GM19238 (cell line): ENCODE data around the gene ATP2A3.

ENCODE experiments used
- DNase-seq: peaks from one replicate; pipeline ENCODE4 v3.0.0; 2011; ENCODE audit warnings: low spot score; ENCODE audit not compliant: insufficient read length

ATP2A3 gene

DNA sequence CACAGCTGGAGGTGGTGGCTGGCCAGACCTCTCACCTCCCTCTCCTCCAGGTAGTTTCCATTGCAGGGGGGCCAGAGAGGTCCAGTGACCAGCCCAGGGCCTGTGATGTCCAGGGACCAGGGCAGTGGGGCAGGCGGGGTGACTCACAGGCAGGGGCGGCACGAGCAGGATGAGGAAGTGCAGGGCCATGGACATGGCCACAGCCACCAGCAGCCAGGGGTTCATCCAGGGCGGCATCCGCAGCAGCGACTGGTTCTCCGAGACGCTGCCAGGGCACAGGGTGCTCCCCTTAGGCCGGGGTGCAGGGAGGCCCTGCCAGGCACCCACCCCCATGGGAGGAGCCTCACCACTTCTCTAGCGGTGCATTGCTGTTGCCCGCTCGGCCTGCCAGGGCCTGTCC is 35.1 kb downstream of the ATP2A3 start:
- no peak for DNase-seq

GRCh38 chr17:3928406-3928805 is 35.8 kb downstream of the ATP2A3 start:
- DNase-seq, result no peak

GRCh38 chr17:3927628-3928340 is 36.5 kb downstream of the ATP2A3 start:
- DNase-seq, result no peak

DNA sequence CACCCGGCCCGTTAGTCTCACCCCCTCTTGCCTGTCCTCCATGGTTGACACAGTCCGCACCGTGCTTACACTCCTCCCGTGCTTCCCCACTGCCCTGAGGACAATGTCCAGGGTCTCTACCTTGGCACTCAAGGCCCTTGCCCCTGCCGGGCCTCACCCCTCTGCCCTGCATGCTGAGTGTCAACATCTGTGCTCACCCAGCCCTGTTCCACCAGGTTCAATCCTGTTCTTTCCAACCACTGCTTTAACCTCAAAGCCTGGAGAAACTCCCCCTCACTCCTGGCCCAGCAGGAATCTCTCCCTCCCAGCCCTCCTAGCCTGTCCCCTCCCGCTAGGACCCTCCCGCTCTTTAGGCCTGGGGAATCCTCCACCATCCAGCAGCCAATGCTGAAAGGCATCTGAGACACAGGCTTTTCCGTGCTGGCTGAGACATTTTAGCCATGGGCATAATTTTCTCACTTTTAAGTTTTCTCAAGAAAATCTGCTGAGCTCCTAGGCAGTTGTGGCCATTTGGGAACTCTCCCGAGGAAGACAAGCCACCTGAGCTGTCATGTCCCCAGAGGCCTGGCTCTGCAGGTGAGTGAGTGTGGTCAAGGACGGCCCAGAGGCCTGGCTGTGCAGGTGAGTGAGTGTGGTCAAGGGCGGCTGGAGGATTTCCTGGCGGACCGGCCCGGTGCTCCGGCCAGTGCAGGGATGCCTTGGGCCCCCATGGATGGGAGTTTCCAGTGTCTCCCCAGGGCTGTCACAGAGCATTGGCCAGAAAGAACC is 37.2 kb downstream of the ATP2A3 start:
- DNase-seq, result no peak

DNA sequence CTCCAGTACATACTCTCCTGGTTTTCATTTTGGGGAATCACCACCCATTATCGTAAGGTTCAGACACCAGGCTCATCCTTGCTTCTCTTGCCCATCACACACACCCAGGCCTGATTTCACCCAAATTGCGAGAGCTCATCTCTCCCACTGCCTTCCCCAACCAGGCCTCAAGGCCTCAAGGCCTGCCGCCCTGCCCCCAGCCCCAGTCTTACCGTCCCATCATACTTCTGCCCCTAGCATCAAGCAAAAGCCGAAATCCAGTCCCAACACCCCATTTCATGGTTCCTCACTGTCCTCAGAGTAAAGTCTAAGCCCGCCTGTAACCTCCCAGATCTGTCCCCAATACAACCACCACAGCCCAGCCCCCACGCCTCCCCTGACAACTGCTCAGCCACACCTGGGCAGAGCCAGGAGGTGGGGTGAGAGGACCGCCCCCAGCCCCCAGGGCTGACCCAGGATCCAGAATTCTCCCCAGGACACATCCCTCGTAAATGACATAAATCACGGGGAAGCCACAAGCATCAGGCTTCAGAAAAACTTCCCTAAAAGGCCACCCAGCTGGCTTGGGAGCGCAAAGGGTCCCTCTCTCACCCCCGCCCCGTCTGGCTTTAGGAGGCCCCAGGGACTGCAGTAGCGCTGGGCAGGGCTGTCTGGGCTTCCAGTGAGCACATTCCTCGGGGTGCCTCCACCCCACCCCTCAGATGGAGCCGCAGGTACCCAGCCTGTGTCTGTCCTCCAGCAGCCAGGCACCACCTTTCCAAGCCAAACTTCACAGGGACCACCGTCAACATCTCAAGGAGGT is 38.4 kb downstream of the ATP2A3 start:
- no peak for DNase-seq

DNA sequence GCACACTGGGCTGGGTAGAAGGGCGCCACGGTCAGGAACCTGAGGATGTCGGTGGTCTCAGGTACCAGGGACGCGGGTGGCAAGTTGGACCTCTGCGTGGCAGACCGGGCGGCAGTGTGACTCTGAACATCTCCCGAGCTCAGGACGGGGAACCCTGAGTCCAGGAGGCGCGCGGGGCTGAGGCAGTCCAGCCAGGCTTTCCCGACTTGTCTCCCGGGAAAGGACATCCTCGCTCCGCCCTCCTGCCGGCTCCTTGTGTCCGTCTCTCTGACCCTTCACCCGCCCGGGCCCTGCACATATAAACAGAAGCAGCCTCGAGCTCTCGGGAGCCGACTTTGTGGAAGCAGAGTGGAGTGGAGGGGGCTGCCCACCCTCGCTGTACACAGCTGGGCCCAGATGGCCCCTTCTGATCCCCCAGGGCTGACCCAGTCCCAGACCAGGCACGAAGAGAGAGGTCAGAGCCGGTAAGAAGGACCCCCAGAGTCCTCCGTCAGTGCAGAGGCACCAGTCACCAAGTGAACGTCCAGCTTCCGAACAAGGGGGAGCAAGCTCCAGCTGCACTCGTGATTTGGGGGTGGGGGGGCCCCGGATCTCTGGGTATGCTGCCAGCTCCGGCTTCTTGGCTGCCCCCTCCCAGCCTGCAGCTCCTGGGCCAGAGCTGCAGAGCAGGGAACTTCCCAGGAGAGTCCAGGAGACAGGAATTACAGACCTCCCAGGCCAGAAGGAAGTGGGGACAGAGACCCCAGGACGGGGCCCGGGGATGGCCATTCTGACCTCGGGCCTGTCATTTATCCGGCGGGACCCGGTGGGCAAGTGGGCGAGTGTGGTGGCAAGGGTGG is 39.5 kb downstream of the ATP2A3 start:
- DNase-seq, result no peak

- DNase-seq, result no peak
Observed at GRCh38 chr17:3923466-3924190, 40.6 kb downstream of the ATP2A3 start.

GRCh38 chr17:3922765-3923164 is 41.5 kb downstream of the ATP2A3 start:
- no peak for DNase-seq

GRCh38 chr17:3921502-3922319 is 42.5 kb downstream of the ATP2A3 start:
- DNase-seq, result no peak

DNA sequence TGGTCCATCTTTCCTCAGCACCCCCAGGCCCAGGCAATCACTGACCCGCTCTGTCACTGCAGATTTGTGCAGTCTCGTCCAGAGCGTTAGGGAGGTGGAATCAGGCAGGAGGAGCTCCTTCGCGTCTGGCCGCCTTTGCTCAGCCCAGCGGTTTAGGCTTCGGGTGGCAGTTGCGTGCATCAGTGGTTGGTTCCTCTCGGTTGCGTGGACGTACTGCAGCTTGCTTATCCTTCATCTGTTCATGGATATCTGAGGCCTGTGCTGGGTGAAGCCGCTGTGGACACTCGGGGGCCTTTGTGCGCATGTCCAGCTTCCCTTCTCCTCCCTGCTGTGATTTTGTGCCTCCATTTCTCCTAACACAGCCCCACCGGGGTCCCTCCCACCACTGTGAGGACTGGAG is 43.2 kb downstream of the ATP2A3 start:
- DNase-seq, result no peak

GRCh38 chr17:3919123-3919624 is 45.1 kb downstream of the ATP2A3 start:
- DNase-seq, result no peak

DNA sequence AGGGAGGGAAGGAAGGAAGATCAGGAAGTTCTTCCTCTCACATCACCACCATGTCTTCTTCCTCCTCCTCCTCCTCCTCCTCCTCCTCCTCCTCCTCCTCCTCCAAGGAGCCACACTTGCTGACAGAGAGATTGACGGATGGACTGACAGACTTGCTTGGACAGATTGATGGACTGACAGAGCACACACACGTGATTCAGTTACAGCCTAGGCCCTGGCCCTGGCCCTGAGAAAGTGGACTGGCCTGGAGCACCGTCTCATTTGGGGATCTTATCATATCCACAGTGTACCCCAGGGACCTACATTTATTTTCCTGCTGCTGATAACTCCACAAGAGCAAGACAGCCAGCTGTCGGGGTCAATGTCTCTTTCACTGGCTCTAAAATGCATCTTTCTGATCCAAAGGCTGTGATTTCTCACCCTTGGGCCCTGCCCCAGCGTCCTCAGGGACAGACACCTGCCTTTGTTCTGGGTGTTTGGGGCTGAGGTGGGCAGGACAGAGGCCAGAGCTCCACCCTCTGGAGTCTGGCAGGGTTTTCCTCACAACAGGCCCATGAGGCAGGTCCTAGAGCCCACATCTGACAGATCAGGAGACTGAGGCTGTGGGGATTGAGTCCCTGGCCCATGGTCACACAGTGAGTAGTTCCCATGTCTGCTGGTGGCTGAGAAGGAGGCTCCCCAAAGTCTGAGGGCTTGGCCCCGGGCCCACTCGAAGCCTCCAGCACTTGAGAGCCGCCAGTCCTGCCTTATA is 45.7 kb downstream of the ATP2A3 start:
- DNase-seq, result no peak

GRCh38 chr17:3917391-3917931 is 46.8 kb downstream of the ATP2A3 start:
- DNase-seq, result no peak

- DNase-seq, result no peak
Observed at GRCh38 chr17:3916825-3917224, 47.4 kb downstream of the ATP2A3 start.

- DNase-seq, result peak; percentile 42
Observed at GRCh38 chr17:3915995-3916696, 48.1 kb downstream of the ATP2A3 start, which contains the start of gene P2RX1. P2RX1 (minus strand) TSS chr17:3916465; CDS start chr17:3916225, 240 bp downstream.

- DNase-seq, result no peak
Observed at GRCh38 chr17:3915581-3915994, 48.6 kb downstream of the ATP2A3 start.

GRCh38 chr17:3914312-3914670 is 49.9 kb downstream of the ATP2A3 start:
- DNase-seq, result peak; percentile 70
